IPS DF 4.7 (cell line): ENCODE measurements around the gene ADRA2C.

Experiments
- DNase-seq: peaks from one replicate; pipeline ENCODE4 v3.0.0-alpha.2; 2013; ENCODE audit warnings: low spot score; ENCODE audit errors: extremely low read depth

Gene ADRA2C

GRCh38 chr4:3756343-3757059 is 9.7 kb upstream of the ADRA2C start:
- DNase-seq: no peak

DNA sequence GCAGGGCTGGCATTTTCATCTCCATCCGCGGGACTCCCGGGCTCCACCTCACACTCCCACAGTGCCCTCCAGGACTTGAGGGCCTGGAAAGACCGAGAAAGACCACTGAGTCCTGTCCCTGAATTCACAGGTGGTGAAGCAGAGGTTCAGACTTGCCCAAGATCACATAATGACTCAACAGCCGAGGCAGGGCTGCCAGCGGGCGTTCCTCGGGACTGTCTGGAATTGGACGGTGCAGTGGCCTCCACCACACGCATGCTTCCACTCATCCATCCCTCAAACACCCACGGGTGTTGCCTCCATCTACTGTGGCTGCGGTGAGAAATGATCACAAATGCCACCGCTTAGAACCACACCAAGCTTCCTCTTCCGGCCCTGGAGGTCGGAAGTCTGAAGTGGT is 6.9 kb upstream of the ADRA2C start:
- DNase-seq: no peak

GRCh38 chr4:3760346-3760745 is 5.8 kb upstream of the ADRA2C start:
- no peak for DNase-seq

DNA sequence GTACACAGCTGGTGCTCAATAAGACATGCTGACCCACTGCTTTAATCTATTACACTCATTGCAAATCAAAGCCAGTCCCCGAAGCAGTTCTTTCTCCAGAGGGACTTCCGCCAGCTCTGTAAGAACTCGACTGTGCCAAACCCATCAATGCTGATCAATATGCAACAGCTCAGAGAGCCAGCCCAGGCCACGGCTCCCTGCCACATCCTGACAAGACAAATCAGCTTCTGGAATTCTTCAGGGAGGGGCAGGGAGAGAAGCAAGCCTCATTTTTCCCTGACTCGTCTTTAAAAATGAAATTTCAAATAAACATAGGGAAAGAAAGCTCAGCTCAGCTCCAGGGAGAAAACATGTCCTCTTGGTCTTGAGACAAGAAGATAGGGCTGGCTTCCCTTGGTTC is 5.3 kb upstream of the ADRA2C start:
- no peak for DNase-seq

GRCh38 chr4:3762264-3762663 is 3.9 kb upstream of the ADRA2C start:
- no peak for DNase-seq

DNA sequence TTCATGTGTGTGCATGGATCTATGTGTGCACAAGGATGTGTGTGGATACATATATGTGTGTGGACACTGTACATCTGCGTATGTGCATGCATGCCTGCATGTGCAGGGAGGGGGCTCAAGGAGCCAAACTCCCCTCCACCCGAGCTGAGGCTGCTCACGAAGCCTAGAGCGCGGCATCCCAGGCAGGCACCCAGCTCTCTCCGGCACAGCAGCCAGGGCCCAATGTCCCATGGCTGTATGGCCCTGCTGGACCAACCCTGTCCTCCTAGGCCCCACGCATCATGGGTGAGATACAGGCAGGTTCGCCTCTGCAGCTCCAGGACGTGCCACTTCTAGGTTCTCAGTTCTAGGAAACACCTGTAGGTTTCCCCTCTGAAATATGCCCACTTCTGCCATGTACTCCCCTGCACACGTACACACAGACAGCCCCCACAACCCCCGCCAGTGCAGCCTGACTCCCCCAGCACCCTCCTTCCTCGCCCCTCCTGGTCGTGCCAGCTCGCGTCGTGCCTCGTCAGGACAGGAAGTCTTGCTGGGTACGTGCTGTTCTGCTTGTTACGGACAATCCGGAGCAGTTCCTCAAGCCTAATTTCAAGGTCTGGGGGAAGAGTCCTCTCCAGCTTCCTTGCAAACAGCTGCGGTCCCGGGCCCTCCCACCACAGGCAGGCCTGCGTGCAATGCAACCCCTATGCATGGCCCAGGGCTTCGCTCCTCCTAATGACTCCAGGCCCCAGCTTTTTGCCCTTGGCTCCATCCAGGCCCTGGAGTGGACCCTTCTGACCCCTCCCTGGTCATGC is 3.2 kb upstream of the ADRA2C start:
- DNase-seq: no peak

- DNase-seq: no peak
These were observed 732 bp upstream of the ADRA2C start for GRCh38 chr4:3765271-3766035.

DNA sequence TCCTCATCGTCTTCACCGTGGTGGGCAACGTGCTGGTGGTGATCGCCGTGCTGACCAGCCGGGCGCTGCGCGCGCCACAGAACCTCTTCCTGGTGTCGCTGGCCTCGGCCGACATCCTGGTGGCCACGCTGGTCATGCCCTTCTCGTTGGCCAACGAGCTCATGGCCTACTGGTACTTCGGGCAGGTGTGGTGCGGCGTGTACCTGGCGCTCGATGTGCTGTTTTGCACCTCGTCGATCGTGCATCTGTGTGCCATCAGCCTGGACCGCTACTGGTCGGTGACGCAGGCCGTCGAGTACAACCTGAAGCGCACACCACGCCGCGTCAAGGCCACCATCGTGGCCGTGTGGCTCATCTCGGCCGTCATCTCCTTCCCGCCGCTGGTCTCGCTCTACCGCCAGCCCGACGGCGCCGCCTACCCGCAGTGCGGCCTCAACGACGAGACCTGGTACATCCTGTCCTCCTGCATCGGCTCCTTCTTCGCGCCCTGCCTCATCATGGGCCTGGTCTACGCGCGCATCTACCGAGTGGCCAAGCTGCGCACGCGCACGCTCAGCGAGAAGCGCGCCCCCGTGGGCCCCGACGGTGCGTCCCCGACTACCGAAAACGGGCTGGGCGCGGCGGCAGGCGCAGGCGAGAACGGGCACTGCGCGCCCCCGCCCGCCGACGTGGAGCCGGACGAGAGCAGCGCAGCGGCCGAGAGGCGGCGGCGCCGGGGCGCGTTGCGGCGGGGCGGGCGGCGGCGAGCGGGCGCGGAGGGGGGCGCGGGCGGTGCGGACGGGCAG is 792 bp downstream of the ADRA2C start:
- no peak for DNase-seq

DNA sequence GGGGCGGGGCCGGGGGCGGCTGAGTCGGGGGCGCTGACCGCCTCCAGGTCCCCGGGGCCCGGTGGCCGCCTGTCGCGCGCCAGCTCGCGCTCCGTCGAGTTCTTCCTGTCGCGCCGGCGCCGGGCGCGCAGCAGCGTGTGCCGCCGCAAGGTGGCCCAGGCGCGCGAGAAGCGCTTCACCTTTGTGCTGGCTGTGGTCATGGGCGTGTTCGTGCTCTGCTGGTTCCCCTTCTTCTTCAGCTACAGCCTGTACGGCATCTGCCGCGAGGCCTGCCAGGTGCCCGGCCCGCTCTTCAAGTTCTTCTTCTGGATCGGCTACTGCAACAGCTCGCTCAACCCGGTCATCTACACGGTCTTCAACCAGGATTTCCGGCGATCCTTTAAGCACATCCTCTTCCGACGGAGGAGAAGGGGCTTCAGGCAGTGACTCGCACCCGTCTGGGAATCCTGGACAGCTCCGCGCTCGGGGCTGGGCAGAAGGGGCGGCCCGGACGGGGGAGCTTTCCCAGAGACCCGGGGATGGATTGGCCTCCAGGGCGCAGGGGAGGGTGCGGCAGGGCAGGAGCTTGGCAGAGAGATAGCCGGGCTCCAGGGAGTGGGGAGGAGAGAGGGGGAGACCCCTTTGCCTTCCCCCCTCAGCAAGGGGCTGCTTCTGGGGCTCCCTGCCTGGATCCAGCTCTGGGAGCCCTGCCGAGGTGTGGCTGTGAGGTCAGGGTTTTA is 1.5 kb downstream of the ADRA2C start:
- DNase-seq: no peak

GRCh38 chr4:3768842-3769641 is 2.9 kb downstream of the ADRA2C start:
- DNase-seq: no peak

GRCh38 chr4:3769642-3770184 is 3.5 kb downstream of the ADRA2C start:
- DNase-seq: no peak

- no peak for DNase-seq
These were observed 4.4 kb downstream of the ADRA2C start for GRCh38 chr4:3770323-3771163.

DNA sequence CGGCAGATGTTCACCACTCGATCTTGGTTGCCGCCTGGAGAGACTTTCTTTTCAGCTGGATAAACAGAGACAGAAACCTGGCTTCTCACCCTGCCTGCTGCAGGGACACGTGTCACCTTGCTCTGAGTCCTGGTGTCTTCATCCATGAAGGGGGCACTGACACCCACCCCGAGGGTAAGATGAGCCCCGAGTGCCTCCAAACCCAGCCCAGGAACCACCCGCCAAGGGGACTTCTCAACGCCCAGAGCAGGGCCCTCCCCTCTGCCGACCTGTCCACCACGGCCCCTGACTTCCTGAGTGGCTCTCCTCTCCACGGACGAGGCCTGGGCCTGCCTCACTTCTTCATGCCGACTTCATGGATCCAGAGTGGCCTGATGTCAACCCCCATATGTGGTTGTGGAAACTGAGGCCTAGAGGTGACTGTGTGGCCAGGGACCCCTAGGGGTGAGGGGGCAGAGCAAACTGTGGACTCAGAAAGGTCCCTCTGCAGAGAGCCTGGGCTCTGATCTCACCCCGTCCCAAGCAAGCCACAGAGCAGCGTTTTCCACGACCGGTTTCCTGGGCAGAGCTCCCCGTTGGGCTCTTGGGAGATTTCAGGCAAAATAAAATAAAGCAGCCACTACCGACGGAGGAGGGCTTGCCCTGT is 5.1 kb downstream of the ADRA2C start:
- no peak for DNase-seq

DNA sequence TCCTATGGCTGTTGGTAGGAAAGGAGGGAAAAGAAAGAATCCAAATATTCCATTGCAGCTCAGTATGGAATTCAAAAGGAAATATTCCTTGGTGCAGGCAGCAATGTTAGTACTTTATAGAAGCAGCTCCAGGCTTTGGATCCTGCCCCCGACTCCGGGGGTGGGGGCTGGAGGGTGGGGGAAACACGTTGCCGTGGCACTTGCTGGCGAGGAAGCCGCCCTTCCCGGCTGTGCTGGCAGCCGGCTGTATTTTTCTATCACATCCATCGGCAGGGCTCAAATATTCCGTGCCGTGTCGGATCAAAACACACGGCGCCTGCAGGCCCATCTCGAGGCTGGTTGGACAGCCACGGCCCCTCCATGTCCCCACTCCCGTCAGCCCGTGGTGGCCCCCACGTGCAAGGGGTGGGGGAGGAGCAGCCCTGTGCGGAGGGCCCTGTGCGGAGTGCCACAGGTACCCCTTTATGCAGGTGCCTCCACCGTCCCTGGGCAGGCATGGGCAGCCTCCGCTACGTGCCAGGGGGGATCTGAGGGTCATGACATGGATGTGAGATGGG is 5.8 kb downstream of the ADRA2C start:
- DNase-seq: no peak

DNA sequence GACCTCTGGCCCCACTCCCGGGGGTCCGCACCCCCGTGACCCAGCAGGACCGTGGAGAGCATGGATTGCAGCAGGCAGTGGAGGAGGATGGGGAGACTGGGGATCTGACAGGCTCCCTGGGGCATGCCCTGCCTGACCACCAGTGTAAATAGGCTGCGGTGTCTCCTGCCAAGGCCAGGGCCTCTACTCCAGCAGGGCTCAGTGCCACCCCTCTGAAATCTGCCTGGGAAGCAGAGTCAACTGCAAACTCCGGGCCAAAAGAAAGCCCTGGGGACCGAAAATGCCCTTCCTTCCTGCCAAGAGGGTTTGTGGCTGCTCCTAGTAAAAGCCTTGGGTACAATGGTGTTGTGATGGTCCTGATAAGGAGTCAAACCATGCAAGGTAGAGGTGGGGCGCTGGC is 6.4 kb downstream of the ADRA2C start:
- no peak for DNase-seq

GRCh38 chr4:3773552-3774001 is 7.4 kb downstream of the ADRA2C start:
- no peak for DNase-seq

DNA sequence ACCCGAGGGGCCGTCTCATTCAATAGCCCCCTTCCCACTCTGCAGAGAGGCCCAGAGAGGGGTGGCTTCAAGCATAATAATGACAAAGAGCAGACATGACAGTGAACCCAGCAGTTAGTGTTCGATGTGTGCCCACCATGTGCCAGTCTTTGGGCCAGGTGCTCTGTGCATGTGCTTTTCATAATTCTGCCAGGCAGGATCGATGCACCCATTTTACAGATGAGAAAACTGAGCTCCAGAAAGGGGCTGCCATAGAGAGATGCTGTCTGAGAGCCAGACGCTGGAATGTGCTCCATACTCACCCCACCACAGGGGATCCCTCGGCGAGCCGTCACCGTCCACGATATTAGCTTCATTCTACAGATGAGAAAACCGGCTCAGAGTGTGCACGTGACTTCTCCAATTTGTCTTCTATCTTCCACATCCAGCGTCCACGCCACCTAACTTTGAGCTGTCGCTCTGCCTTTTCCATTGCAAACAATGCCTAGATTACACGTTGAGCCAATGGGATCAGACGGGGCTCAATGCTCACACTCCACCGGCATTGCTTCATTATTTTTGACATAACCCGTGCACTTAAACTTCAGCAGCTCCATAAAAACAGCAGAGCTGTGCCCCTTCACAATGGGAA is 8.2 kb downstream of the ADRA2C start:
- DNase-seq: no peak
